ENCODE measurements around the gene HAVCR1.

- no peak for TF ChIP-seq CTCF (IDR thresholded peaks at IDR 0.05)
- TF ChIP-seq BHLHE40 (IDR thresholded peaks at IDR 0.05; ENCODE audit: low read depth, low read length): no peak
- no peak for TF ChIP-seq POLR2A (IDR thresholded peaks at IDR 0.05; ENCODE audit: low read length)
- TF ChIP-seq E2F6 (IDR thresholded peaks at IDR 0.05; ENCODE audit: borderline replicate concordance, low read depth): 0 out of 2 replicates have a peak, but pooled peaks have one; percentile 28
- no peak for TF ChIP-seq HOXA7 (CRISPR knock-in tag; IDR thresholded peaks at IDR 0.05)
- no peak for TF ChIP-seq HDAC2 (IDR thresholded peaks at IDR 0.05)
- no peak for TF ChIP-seq REST (IDR thresholded peaks at IDR 0.05)
- no peak; a peak in 2 of 5 replicates for TF ChIP-seq JUN (IDR thresholded peaks at IDR 0.05)
- no peak for TF ChIP-seq SREBF2 (IDR thresholded peaks at IDR 0.05)
- no peak for TF ChIP-seq PHF8 (IDR thresholded peaks at IDR 0.05; ENCODE audit: borderline replicate concordance, low read depth)
Measured at GRCh38 chr5:157059093-157059539, at the start of gene HAVCR1.
